Endothelial cell of umbilical vein (primary cell): Measurements from ENCODE around the gene CACNB4. TPM values are rescaled to one million over a fixed set of nuclear protein-coding genes. Genes with fewer than 3 reads are reported as not detected.
"Not testable (repeated sequence)": the region's sequence is repeated elsewhere in the genome, so short reads cannot be mapped to it uniquely, and the experiment has no call there.

Source experiments
- BruUV-seq: library from RNA; stranded (reverse); fragments of 400-500 nt; replicated peaks from 2 replicates; lab custom pipeline; 2021; lab: Mats Ljungman, UMichigan
- CTCF ChIA-PET: fragments of 300-600, 350-600 bp; sonication (Branson Sonifier 250); formaldehyde crosslinking; loops from one replicate; lab custom pipeline; 2021; ENCODE audit warnings: antibody characterized with exemption, inconsistent platforms; lab: Charles Lee
- POLR2A ChIA-PET: fragments of 300-600, 350-600 bp; sonication (Branson Sonifier 250); formaldehyde crosslinking; loops from one replicate; lab custom pipeline; 2021; ENCODE audit warnings: antibody characterized with exemption, inconsistent platforms; lab: Charles Lee
- DNase-seq: peaks from one replicate; pipeline ENCODE4 v3.0.0-alpha.2; 2011; ENCODE audit warnings: low read depth, low spot score
- FAIRE-seq: peaks from 2 replicates; lab custom pipeline; 2011; peaks lifted over from hg19 to GRCh38; lab: Jason Lieb, UNC
- H2AFZ ChIP-seq: 2 replicates; pipeline ENCODE4 v1.6.0; 2012; ENCODE audit warnings: low read depth, low read length, control low read depth, inconsistent platforms
- H3K27ac ChIP-seq: 2 replicates; pipeline ENCODE4 v1.5.1; 2011; ENCODE audit warnings: low read depth, mild to moderate bottlenecking, control low read depth, low read length, moderate library complexity; ENCODE audit not compliant: insufficient read depth
- H3K27me3 ChIP-seq, 2 experiments: 2 replicates each; pipeline versions ENCODE4 v1.6.0 to v1.6.1; 2011; ENCODE audit warnings: low read length in 2 of 2, mixed read lengths in 1 of 2; ENCODE audit not compliant: control insufficient read depth in 2 of 2, insufficient read depth in 2 of 2
- H3K36me3 ChIP-seq, 2 experiments: 2 replicates in 1 of 2; 3 replicates in 1 of 2; pipeline ENCODE4 v1.5.1; 2011; ENCODE audit warnings: low read length in 2 of 2, mild to moderate bottlenecking in 1 of 2, moderate library complexity in 1 of 2; ENCODE audit not compliant: control insufficient read depth in 2 of 2, insufficient read depth in 2 of 2; ENCODE audit errors: extremely low read depth in 1 of 2
- H3K4me1 ChIP-seq: 3 replicates; pipeline ENCODE4 v1.5.1; 2011; ENCODE audit warnings: mild to moderate bottlenecking, low read length; ENCODE audit not compliant: control insufficient read depth, insufficient read depth; ENCODE audit errors: extremely low read depth
- H3K4me2 ChIP-seq: 2 replicates; pipeline ENCODE4 v1.6.1; 2011; ENCODE audit warnings: low read length, control low read depth, mixed read lengths; ENCODE audit not compliant: insufficient read depth
- H3K4me3 ChIP-seq, 3 experiments: fragments of 200-600 bp in 1 of 3; sonication (generic), shearing (Covaris generic) in 1 of 3; replicated peaks in 1 of 3; 2 replicates each; pipeline ENCODE4 v1.5.1; 2011 to 2016; ENCODE audit warnings: control low read depth in 3 of 3, low read length in 3 of 3, mild to moderate bottlenecking in 2 of 3, inconsistent platforms in 1 of 3, low read depth in 1 of 3, moderate library complexity in 1 of 3; ENCODE audit not compliant: insufficient read depth in 1 of 3
- H3K79me2 ChIP-seq: 2 replicates; pipeline ENCODE4 v1.6.0; 2012; ENCODE audit warnings: low read length, inconsistent platforms; ENCODE audit not compliant: control insufficient read depth, insufficient read depth
- H3K9ac ChIP-seq: replicated peaks from 2 replicates; pipeline ENCODE3; 2011; ENCODE audit warnings: low read length, control low read depth; ENCODE audit not compliant: insufficient read depth; ENCODE audit errors: extremely low read depth
- H3K9me1 ChIP-seq: replicated peaks from 3 replicates; pipeline ENCODE4 v1.6.0; 2011; ENCODE audit warnings: mild to moderate bottlenecking, low read length; ENCODE audit not compliant: control insufficient read depth, insufficient read depth; ENCODE audit errors: extremely low read depth
- H3K9me3 ChIP-seq: replicated peaks from 2 replicates; pipeline ENCODE4 v1.5.1; 2012; ENCODE audit warnings: low read length, inconsistent platforms; ENCODE audit not compliant: control insufficient read depth, insufficient read depth
- H4K20me1 ChIP-seq: replicated peaks from 2 replicates; pipeline ENCODE3; 2011; ENCODE audit warnings: mild to moderate bottlenecking, low read length; ENCODE audit not compliant: control insufficient read depth, insufficient read depth; ENCODE audit errors: extremely low read depth
- CTCF ChIP-seq, 2 donors: IDR thresholded peaks; 1 replicate in 1 of 2; 2 replicates in 1 of 2; pipeline ENCODE4 v1.5.1; 2011; ENCODE audit warnings: low read length in 2 of 2, mild to moderate bottlenecking in 2 of 2, moderate library complexity in 2 of 2, control low read depth in 1 of 2, inconsistent platforms in 1 of 2, low read depth in 1 of 2; ENCODE audit not compliant: insufficient read depth in 1 of 2; ENCODE audit errors: extremely low read depth in 1 of 2
- EZH2 ChIP-seq: IDR thresholded peaks from 2 replicates; pipeline ENCODE4 v1.6.1; 2012; ENCODE audit warnings: borderline replicate concordance, low read depth, mild to moderate bottlenecking, moderate library complexity, low read length, inconsistent platforms; ENCODE audit not compliant: severe bottlenecking
- GATA2 ChIP-seq: IDR thresholded peaks from 2 replicates; pipeline ENCODE4 v1.7.0; 2011; ENCODE audit warnings: low read depth, mild to moderate bottlenecking, moderate library complexity, mixed read lengths, low read length; ENCODE audit not compliant: insufficient read length, insufficient read depth
- JUN ChIP-seq: IDR thresholded peaks from 2 replicates; pipeline ENCODE4 v1.6.1; 2011; ENCODE audit warnings: borderline replicate concordance, low read depth; ENCODE audit not compliant: insufficient read length, insufficient read depth
- MAX ChIP-seq: IDR thresholded peaks from 2 replicates; pipeline ENCODE4 v1.6.1; 2011; ENCODE audit not compliant: insufficient read depth, insufficient read length
- MYC ChIP-seq: IDR thresholded peaks from one replicate; pipeline ENCODE4 v1.6.1; 2011; ENCODE audit warnings: mild to moderate bottlenecking, low read depth, low read length
- dilution Hi-C: fragments of 300-500 bp; cut with MboI; formaldehyde crosslinking; loops from one replicate; pipeline ENCODE4 v1.15.0; 2019; ENCODE audit warnings: low sequenced_read_pairs; ENCODE audit not compliant: extremely low pct_ligation_motif_present
- intact Hi-C: fragments of 100-400 bp; cut with micrococcal nuclease; formaldehyde crosslinking; loops from one replicate; pipeline ENCODE4 v1.10.0; 2022
- polyA plus RNA-seq, 4 experiments: library from polyadenylated mRNA; depleted of rRNA in 3 of 4; stranded (reverse) in 3 of 4; unstranded in 1 of 4; fragments of >200 nt; gene quantifications; 2 replicates each; pipeline versions ENCODE4 v1.2.1 to v1.2.3, GENCODE V29; 2011 to 2012; ENCODE audit warnings: missing spikeins in 1 of 4
- total RNA-seq: library from RNA; stranded (reverse); gene quantifications from 2 replicates; pipeline ENCODE4 v1.2.3, GENCODE V29; 2021

The CACNB4 gene
- total and polyA plus RNA-seq, 2 donors (not counting 3 experiments of a cell fraction or from before 2014, with no cell fraction given) = 0.23 to 0.58 TPM

GRCh38 chr2:151916632-151917031, 182.2 kb downstream of the CACNB4 start:
- Histone ChIP-seq H3K4me2 (no peak overlapping the region), H3K4me1 (no peaks in the 10 kb centered on the region), H3K9ac (no peak overlapping the region), H3K36me3 (no peaks in the 10 kb centered on the region), H3K27ac (no peak overlapping the region), H3K4me3 (no peak overlapping the region), H2AFZ (no peak overlapping the region), H4K20me1 (no peaks in the 10 kb centered on the region), H3K9me1 (no peaks in the 10 kb centered on the region), H3K27me3 (no peaks in the 10 kb centered on the region), H3K79me2 (no peaks in the 10 kb centered on the region), H3K9me3 (no peaks in the 10 kb centered on the region)
- BruUV-seq = no TSS peak
- FAIRE-seq = no peak
- ChIA-PET POLR2A (no interaction called here), CTCF (interaction anchor here (1.4 kb wide), 1 partner anchor 25 kb away, joined by 4 read pairs; no protein-coding TSS in a partner anchor)
- TF ChIP-seq MYC = no peak
- no peak for TF ChIP-seq EZH2
- TF ChIP-seq JUN = no peak
- TF ChIP-seq CTCF (IDR thresholded peaks at IDR 0.05; ENCODE audit: extremely low read depth in 1 of 2, insufficient read depth in 1 of 2, low read depth in 1 of 2, low read length in 2 of 2) = no peak
- no peak for TF ChIP-seq MAX
- TF ChIP-seq GATA2 = no peak
- intact Hi-C loops (no loop called here), dilution Hi-C loops (no loop called here)
- no peak for DNase-seq

GRCh38 chr2:151915629-151916025, 183.2 kb downstream of the CACNB4 start:
- H3K4me1 ChIP-seq, CTCF ChIA-PET, H3K4me2 ChIP-seq, DNase-seq, H3K27ac ChIP-seq, FAIRE-seq, H4K20me1 ChIP-seq, BruUV-seq, H3K9me1 ChIP-seq, H3K4me3 ChIP-seq, dilution Hi-C loops, POLR2A ChIA-PET, H3K27me3 ChIP-seq, H3K9ac ChIP-seq, H3K36me3 ChIP-seq, H3K9me3 ChIP-seq, H2AFZ ChIP-seq, H3K79me2 ChIP-seq, intact Hi-C loops: not testable (repeated sequence)
